ENCODE results near the gene DOC2A.

GRCh38 chr16:30026449-30026848, 15.6 kb upstream of the DOC2A start:
- no peak for TF ChIP-seq U2AF2 (optimal IDR thresholded peaks at IDR 0.05; ENCODE audit: low read depth, low read length)
- TF ChIP-seq, protein P1, sequence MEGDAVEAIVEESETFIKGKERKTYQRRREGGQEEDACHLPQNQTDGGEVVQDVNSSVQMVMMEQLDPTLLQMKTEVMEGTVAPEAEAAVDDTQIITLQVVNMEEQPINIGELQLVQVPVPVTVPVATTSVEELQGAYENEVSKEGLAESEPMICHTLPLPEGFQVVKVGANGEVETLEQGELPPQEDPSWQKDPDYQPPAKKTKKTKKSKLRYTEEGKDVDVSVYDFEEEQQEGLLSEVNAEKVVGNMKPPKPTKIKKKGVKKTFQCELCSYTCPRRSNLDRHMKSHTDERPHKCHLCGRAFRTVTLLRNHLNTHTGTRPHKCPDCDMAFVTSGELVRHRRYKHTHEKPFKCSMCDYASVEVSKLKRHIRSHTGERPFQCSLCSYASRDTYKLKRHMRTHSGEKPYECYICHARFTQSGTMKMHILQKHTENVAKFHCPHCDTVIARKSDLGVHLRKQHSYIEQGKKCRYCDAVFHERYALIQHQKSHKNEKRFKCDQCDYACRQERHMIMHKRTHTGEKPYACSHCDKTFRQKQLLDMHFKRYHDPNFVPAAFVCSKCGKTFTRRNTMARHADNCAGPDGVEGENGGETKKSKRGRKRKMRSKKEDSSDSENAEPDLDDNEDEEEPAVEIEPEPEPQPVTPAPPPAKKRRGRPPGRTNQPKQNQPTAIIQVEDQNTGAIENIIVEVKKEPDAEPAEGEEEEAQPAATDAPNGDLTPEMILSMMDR (IDR thresholded peaks at IDR 0.05 in 2 of 3, conservative IDR thresholded peaks at IDR 0.05 in 1 of 3; ENCODE audit: insufficient read depth in 2 of 3, low read depth in 1 of 3, low read length in 3 of 3) = no peak
- TF ChIP-seq SMARCC2 (IDR thresholded peaks at IDR 0.05; ENCODE audit: low read depth) = no peak
- TF ChIP-seq ZNF3 (CRISPR knock-in tag; IDR thresholded peaks at IDR 0.05) = no peak
- TF ChIP-seq HDAC1 (IDR thresholded peaks at IDR 0.05) = no peak
- TF ChIP-seq E2F1 (CRISPR knock-in tag; IDR thresholded peaks at IDR 0.05) = no peak
- no peak for TF ChIP-seq CBX2 (IDR thresholded peaks at IDR 0.05; ENCODE audit: insufficient read depth, low read length, poor library complexity, severe bottlenecking)
- TF ChIP-seq, protein P2, sequence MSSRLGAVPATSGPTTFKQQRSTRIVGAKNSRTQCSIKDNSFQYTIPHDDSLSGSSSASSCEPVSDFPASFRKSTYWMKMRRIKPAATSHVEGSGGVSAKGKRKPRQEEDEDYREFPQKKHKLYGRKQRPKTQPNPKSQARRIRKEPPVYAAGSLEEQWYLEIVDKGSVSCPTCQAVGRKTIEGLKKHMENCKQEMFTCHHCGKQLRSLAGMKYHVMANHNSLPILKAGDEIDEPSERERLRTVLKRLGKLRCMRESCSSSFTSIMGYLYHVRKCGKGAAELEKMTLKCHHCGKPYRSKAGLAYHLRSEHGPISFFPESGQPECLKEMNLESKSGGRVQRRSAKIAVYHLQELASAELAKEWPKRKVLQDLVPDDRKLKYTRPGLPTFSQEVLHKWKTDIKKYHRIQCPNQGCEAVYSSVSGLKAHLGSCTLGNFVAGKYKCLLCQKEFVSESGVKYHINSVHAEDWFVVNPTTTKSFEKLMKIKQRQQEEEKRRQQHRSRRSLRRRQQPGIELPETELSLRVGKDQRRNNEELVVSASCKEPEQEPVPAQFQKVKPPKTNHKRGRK (tag; IDR thresholded peaks at IDR 0.05) = no peak
- TF ChIP-seq EZH2 (IDR thresholded peaks at IDR 0.05; ENCODE audit: borderline replicate concordance, low read depth, low read length) = no peak
